SJSA1 (cell line): ENCODE measurements around the gene TMC1. TPM values are rescaled to one million over a fixed set of nuclear protein-coding genes. Genes with fewer than 3 reads are reported as not detected.

ENCODE experiments used
- DNase-seq, 2 experiments: peaks; one replicate each; pipeline ENCODE4 v3.0.0-alpha.2; 2015 to 2020; ENCODE audit warnings: low spot score in 2 of 2, low read depth in 1 of 2
- H3K27ac ChIP-seq: fragments of 250-450 bp; sonication (Bioruptor Pico); 2 replicates; pipeline ENCODE4 v1.5.1; 2020; ENCODE audit warnings: mild to moderate bottlenecking, moderate library complexity
- H3K27me3 ChIP-seq: fragments of 250-450 bp; sonication (Bioruptor Pico); replicated peaks from 2 replicates; pipeline ENCODE4 v1.5.1; 2020; ENCODE audit warnings: mild to moderate bottlenecking, moderate library complexity
- H3K36me3 ChIP-seq: fragments of 250-450 bp; sonication (Bioruptor Pico); 2 replicates; pipeline ENCODE4 v1.5.1; 2020; ENCODE audit warnings: mild to moderate bottlenecking
- H3K4me1 ChIP-seq: fragments of 250-450 bp; sonication (Bioruptor Pico); replicated peaks from 2 replicates; pipeline ENCODE4 v1.6.1; 2021; ENCODE audit warnings: mild to moderate bottlenecking
- H3K4me3 ChIP-seq: fragments of 250-450 bp; sonication (Bioruptor Pico); 2 replicates; pipeline ENCODE4 v1.5.1; 2020; ENCODE audit warnings: mild to moderate bottlenecking
- H3K9me3 ChIP-seq: fragments of 250-450 bp; sonication (Bioruptor Pico); replicated peaks from 2 replicates; pipeline ENCODE4 v1.5.1; 2020; ENCODE audit warnings: mild to moderate bottlenecking
- total RNA-seq: library from RNA; depleted of rRNA; stranded (reverse); fragments of >200 nt; shearing (Covaris generic); gene quantifications from 2 replicates; pipeline ENCODE4 v1.2.3, GENCODE V29; 2014

TMC1 gene
- total RNA-seq, 1 experiment from 2014 or later: 0.84 TPM

DNA sequence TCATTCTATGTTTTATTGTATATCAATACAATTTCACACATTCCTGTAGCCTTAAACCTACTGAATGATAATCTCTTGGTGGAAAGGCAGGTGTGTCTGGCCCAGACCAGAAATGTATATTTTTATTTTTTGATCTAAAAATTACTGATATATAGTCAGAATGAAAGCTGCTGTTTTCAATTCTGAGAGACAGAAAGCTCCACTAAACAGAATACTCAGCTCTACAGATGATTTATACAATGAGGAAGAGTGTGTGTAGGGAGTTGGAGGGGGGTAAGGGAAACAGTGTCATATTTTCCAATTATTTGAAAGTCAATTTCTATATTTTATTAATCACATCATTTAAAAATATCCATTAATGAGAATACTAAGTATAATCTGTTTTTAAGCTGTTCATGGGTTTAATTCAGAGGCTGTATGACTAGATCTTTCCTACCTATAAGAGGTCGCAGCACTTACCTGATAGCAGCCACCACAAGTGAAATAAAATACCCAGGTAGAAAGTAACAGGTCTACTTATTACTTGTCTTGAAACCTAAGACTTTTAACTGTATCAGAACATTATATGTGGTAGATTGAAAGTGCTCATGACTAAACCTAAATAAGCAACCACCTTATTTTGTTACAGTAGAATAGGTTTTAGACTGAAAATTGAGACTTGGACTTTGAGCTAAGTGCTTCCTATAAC is 183.4 kb downstream of the TMC1 start:
- no peak for DNase-seq
- no peak overlapping the region for H3K27ac ChIP-seq

DNA sequence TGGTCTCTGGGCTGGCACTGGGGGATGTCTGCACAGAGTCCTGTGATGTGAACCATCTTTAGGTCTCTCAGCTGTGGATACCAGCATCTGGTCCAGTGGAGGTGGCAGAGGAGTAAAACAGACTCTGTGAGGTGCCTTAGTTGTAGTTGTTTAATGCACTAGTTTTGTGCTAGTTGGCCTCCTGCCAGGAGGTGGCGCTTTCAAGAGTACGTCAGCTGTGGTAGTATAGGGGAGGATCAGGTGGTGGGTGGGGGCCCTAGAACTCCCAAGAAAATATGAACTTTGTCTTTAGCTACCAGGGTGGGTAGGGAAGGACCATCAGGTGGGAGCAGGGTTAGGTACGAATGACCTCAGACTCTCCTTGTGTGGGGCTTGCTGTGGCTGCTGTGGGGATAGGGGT is 197.1 kb downstream of the TMC1 start:
- no peak for DNase-seq
- Histone ChIP-seq H3K9me3 (no peaks in the 10 kb centered on the region), H3K27me3 (no peaks in the 10 kb centered on the region), H3K4me1 (no peaks in the 10 kb centered on the region), H3K27ac (no peak overlapping the region), H3K36me3 (no peaks in the 10 kb centered on the region), H3K4me3 (no peak overlapping the region)

More for the DNA sequence above, 183.4 kb downstream of the TMC1 start:
- Histone ChIP-seq H3K4me3 (no peak overlapping the region), H3K36me3 (no peaks in the 10 kb centered on the region), H3K9me3 (no peaks in the 10 kb centered on the region), H3K27me3 (no peaks in the 10 kb centered on the region), H3K4me1 (no peaks in the 10 kb centered on the region)

DNA sequence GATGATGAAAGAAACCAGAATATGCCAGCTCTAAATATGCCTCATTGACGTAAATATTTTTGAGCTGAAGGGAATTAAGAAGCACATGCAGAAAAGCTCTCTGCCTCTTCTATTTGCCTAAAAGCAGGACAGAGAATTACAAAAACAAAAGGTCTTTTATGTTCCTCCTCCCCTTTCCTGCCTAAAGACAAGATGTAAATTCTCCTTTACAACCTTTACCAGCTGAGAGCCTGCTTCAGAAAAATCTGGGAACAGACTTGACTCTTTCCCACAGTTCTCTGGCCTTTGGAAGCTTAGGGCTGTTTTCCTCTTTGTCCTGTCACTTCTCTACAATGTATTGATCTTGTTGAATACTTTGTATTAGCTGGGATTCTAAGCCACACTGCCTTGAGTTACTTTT is 199.7 kb downstream of the TMC1 start:
- Histone ChIP-seq H3K9me3 (no peaks in the 10 kb centered on the region), H3K4me1 (no peaks in the 10 kb centered on the region), H3K4me3 (no peak overlapping the region), H3K27me3 (no peaks in the 10 kb centered on the region), H3K27ac (no peak overlapping the region), H3K36me3 (no peaks in the 10 kb centered on the region)
- DNase-seq: no peak

DNA sequence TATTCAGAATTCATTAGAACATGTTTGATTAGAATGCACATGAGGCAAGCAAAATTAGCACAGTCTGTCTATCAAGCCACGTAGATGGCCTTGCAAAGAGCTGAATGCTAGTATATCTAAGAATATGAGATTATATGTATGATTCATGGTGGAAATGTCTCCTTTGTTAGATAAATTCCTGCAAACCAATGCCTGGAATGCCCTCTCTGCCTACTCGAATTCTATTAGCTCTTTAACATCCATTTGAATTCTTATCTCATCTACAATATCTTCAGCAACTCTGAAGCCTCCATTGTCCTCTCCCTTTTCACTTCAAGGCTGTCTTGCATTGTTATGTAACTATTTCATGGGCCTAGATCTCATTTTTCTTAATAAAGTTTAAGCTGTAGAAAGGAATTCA is 205.5 kb downstream of the TMC1 start:
- no peaks in the 10 kb centered on the region for H3K9me3 ChIP-seq
- H3K4me1 ChIP-seq: no peaks in the 10 kb centered on the region
- no peaks in the 10 kb centered on the region for H3K36me3 ChIP-seq
- no peak overlapping the region for H3K4me3 ChIP-seq
- no peak overlapping the region for H3K27ac ChIP-seq
- no peak for DNase-seq
- no peaks in the 10 kb centered on the region for H3K27me3 ChIP-seq

DNA sequence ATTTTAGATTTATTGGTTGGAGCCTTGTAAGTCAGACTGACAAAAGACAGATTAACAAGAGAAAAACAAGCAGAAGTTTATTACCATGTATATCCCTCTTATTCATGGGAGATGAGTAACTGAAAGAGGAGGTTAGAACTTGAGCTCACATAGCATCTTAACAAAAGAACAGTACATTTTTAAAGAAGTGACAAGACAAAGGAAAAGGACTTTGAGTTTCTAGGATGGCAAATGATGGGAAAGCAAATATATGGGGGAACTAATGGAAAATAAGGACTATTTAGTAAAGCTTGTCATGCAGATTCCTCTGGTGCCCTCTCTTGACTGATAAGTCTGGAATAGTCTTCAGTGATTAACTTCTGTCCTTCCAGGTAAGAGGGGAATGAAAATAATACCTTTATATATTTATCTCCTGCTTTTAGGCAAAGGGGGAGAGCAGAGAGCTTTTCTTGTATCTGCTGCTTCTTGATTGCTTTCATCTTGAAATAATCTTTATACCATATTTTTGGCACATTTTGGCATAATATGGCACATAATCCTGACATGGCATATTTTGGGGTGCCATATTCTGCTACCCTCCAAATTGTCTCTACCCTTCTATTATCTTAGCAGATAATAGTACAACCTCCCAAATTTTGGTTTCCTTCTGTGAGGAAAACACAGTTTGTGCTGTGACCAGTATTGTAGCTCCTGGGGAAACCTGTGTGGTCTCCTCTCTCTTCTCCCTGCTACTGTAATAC is 206.8 kb downstream of the TMC1 start:
- no peaks in the 10 kb centered on the region for H3K4me1 ChIP-seq
- H3K27me3 ChIP-seq: no peaks in the 10 kb centered on the region
- no peaks in the 10 kb centered on the region for H3K36me3 ChIP-seq
- H3K4me3 ChIP-seq: no peak overlapping the region
- H3K27ac ChIP-seq: no peak overlapping the region
- no peaks in the 10 kb centered on the region for H3K9me3 ChIP-seq
- no peak for DNase-seq

DNA sequence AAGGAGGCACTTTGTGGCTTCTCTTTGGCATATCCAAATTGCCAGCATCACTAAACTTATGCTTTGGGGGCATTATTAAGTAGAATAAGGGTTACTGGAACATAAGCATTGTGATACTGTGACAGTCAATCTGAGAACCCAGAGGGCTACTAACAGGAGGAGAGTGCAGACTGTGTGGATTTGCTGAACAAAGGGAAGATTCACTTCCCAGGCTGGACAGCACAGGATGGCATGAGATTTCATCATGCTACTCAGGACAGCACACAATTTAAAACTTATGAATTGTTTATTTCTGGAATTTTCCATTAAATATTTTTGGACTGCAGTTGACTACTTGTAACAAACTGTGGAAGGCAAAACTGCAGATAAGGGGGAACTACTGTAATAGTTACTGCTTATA is 212.5 kb downstream of the TMC1 start:
- no peaks in the 10 kb centered on the region for H3K27me3 ChIP-seq
- no peak overlapping the region for H3K4me3 ChIP-seq
- DNase-seq: no peak
- H3K27ac ChIP-seq: no peak overlapping the region
- no peaks in the 10 kb centered on the region for H3K9me3 ChIP-seq
- H3K4me1 ChIP-seq: no peaks in the 10 kb centered on the region
- no peaks in the 10 kb centered on the region for H3K36me3 ChIP-seq

DNA sequence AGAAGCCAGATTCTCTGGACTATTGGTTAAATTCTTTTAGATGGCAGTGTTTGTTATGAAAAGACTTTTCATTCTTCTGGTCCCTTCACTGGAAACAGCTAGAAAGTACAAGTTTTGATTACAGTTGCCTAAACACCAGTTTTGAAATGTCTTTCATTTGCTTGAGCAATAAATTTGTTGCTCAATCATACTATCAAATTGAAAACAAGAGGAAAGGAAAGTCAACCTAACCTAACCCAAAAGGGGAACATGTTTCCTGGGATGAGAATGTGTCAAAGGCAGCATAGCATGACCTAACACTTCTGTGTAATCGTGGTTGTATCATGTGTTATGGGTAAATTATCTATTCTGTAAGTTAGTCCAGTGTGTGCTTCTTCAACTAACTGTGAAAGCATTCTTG is 213.2 kb downstream of the TMC1 start:
- no peaks in the 10 kb centered on the region for H3K4me1 ChIP-seq
- H3K4me3 ChIP-seq: no peak overlapping the region
- H3K27me3 ChIP-seq: no peaks in the 10 kb centered on the region
- DNase-seq: no peak
- no peaks in the 10 kb centered on the region for H3K9me3 ChIP-seq
- no peaks in the 10 kb centered on the region for H3K36me3 ChIP-seq
- no peak overlapping the region for H3K27ac ChIP-seq

DNA sequence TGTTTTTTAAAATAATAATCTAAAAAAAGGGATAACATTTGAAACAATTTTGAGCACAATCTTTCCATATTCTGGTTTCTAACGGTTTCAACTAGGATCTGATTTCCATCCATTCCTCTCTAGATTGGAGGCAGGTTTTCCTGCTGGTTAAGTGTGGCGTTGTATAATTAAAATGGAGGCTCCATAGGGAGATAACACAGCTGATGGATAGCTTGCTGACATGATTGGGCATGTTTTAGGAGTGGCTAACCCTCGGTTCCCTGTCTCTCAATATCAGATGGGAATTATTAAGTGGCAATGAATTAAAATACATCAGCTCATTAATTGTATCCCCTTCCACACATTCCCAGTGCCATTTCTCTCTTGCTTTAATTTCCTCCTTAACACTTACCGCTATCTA is 222.4 kb downstream of the TMC1 start:
- DNase-seq: no peak
- H3K9me3 ChIP-seq: no peaks in the 10 kb centered on the region
- H3K4me1 ChIP-seq: no peaks in the 10 kb centered on the region
- no peaks in the 10 kb centered on the region for H3K27me3 ChIP-seq
- H3K27ac ChIP-seq: no peak overlapping the region
- H3K4me3 ChIP-seq: no peak overlapping the region
- H3K36me3 ChIP-seq: no peaks in the 10 kb centered on the region

DNA sequence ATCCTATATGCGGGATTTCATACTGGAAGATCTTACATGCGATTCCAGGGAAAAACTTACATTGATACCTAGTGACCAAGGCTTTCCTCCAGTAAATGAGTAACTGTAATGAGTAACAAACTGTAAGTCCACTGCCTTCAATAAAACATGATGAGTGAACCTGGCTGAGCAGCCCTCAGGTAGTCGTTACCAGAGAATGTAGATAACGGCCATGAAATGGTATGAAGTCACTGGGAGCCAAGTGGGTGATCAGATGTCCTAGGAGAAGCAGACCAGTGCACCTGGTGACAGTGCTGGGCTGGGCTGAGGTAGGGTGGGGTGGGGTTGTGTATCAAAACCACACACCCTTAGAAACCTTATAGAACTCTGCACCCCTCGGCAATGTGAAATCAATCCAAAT is 227.9 kb downstream of the TMC1 start:
- Histone ChIP-seq H3K36me3 (no peaks in the 10 kb centered on the region), H3K27me3 (no peaks in the 10 kb centered on the region), H3K27ac (no peak overlapping the region), H3K4me1 (peaks cover 7% of the 10 kb centered on the region), H3K9me3 (no peaks in the 10 kb centered on the region), H3K4me3 (no peak overlapping the region)
- no peak for DNase-seq

DNA sequence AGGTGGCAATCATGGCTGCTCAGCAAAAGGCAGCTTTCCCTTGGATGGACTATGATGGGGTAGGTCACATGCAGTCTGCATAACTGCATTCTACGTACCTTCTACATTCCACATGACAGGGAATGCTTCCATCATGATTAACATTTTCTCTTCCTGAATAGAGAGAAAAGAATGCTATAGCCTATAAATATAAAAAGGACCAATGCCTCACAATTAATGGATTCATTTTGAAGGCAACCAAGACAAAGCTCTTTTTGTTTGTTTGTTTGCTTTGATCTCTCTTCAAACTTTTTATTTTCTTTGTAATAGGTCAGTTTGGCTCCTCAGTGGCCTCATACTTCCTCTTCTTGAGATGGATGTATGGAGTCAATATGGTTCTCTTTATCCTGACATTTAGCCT is 230.1 kb downstream of the TMC1 start:
- no peak for DNase-seq
- Histone ChIP-seq H3K27ac (no peak overlapping the region), H3K4me1 (peaks cover 9% of the 10 kb centered on the region), H3K36me3 (no peaks in the 10 kb centered on the region), H3K4me3 (no peak overlapping the region), H3K9me3 (no peaks in the 10 kb centered on the region), H3K27me3 (no peaks in the 10 kb centered on the region)

DNA sequence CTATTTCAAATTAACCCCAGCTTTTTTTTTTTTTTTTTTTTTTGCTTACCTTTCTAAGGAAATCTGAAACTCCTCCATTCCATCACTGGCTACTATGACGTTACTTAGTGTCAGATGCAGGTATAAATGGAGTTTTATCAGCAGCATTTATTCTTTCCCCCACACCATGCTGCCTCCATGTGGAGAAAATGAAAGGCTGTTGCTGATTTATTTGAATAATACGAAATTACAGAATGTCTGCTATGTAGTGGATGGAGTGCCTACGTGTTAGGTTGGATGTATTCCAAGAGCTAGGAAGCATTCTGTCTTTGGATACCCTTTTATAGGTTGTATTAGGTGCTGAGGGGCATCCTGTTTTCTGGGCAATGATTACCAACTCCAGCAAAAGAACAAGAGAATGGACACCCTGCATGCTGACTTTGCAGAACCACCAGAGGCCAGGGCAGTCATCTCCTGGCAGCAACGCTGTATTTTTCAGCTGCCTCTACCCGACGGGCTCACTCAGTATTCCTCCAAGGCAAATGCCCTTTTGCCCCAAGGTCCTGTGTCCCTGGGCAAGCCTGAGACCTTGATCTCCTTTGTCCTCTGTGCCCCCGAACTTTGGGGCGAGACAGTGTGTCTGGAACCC is 232.0 kb downstream of the TMC1 start:
- no peaks in the 10 kb centered on the region for H3K36me3 ChIP-seq
- H3K4me1 ChIP-seq: peaks cover 9% of the 10 kb centered on the region
- no peaks in the 10 kb centered on the region for H3K9me3 ChIP-seq
- no peaks in the 10 kb centered on the region for H3K27me3 ChIP-seq
- no peak overlapping the region for H3K27ac ChIP-seq
- no peak for DNase-seq
- no peak overlapping the region for H3K4me3 ChIP-seq

DNA sequence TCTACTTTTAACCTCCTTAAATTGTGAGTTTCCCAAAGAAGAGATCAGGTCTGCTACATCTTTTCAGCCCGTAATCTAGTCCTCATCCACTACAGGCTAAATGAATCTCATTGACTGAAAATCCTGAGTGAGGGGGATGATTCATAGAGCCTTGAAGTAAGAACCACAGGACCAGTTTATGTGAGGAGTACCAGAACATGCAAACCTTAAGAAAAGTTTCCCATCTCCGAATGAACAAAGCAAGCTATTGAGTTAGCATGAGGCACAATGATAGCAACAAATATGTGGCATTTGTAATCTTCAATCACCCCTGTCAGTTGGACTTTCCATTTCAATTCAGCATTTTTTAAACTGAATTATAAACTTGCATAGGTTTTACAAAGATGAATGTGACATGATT is 234.4 kb downstream of the TMC1 start:
- Histone ChIP-seq H3K36me3 (no peaks in the 10 kb centered on the region), H3K27ac (no peak overlapping the region), H3K4me1 (peaks cover 9% of the 10 kb centered on the region), H3K9me3 (no peaks in the 10 kb centered on the region), H3K4me3 (no peak overlapping the region), H3K27me3 (no peaks in the 10 kb centered on the region)
- DNase-seq: no peak

DNA sequence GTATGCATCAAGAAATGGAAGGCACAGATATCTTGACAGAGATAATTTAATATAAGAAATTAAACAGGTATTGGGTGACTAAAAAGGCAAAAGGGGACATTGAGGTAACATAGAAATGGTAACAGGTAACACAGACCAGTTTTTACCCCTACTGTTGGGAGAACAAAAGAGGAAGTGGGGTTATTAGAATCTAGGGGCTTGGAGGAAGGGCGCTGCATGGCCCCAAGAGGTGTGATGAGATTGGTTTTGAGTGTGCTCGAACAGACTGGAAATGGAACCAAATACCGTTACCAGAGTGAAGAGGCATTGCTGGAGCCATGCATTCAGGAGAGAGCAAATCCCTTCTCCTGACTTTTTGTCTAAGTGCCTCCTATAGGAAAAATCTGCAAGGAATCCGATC is 237.5 kb downstream of the TMC1 start:
- H3K4me1 ChIP-seq: peaks cover 5% of the 10 kb centered on the region
- H3K4me3 ChIP-seq: no peak overlapping the region
- no peaks in the 10 kb centered on the region for H3K36me3 ChIP-seq
- no peak for DNase-seq
- H3K27me3 ChIP-seq: no peaks in the 10 kb centered on the region
- H3K27ac ChIP-seq: no peak overlapping the region
- H3K9me3 ChIP-seq: no peaks in the 10 kb centered on the region

DNA sequence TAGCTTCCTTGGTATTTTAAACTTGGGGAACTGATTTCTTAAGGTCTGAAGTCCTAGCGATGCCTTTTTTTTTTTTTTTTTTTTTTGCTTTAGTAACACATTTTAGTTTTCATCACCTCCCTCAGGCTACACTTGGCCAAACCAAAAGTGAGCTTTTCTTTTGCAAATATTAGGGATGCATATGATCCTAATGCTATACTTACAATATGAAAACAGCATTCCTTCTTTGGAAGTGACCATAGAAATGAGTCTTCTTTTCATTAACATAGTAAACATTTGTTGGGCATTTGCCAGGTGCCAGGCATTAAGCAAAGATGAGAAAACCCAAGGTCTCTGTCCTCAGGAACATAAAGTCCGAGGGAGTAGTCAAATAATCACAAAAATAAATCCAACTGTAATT is 241.6 kb downstream of the TMC1 start:
- no peaks in the 10 kb centered on the region for H3K27me3 ChIP-seq

More for the DNA sequence above, 241.6 kb downstream of the TMC1 start:
- Histone ChIP-seq H3K9me3 (no peaks in the 10 kb centered on the region), H3K4me1 (no peaks in the 10 kb centered on the region), H3K4me3 (no peak overlapping the region), H3K36me3 (no peaks in the 10 kb centered on the region), H3K27ac (no peak overlapping the region)
- DNase-seq: no peak
